ENCODE results near the gene ZNF70. TPM values are rescaled to one million over a fixed set of nuclear protein-coding genes. Genes with fewer than 3 reads are reported as not detected.
"Not testable (repeated sequence)": the region's sequence is repeated elsewhere in the genome, so short reads cannot be mapped to it uniquely, and the experiment has no call there.

Gene ZNF70
- total RNA-seq, 2 experiments from 2014 or later, result 1.3 to 1.9 TPM

GRCh38 chr22:23742505-23743264 is 8.2 kb downstream of the ZNF70 start:
- no peaks in the 10 kb centered on the region for H3K27me3 ChIP-seq (ENCODE audit: control insufficient read depth in 1 of 2, insufficient read depth in 2 of 2, low read length in 2 of 2)
- ATAC-seq (ENCODE audit: poor library complexity), result no peak

GRCh38 chr22:23737696-23738095 is 13.2 kb downstream of the ZNF70 start:
- Mint-ChIP-seq H3K9me3 (no peaks in the 10 kb centered on the region), H3K27me3 (no peaks in the 10 kb centered on the region), H3K4me1 (ENCODE audit: low read depth) (no peaks in the 10 kb centered on the region), H3K27ac (no peak overlapping the region), H3K4me3 (no peak overlapping the region), H3K36me3 (ENCODE audit: low read depth) (peaks cover 9% of the 10 kb centered on the region)
- peaks cover under 1% of the 10 kb centered on the region for H3K36me3 ChIP-seq (ENCODE audit: insufficient read depth, low read length)
- no peaks in the 10 kb centered on the region for H3K9me3 ChIP-seq (ENCODE audit: control insufficient read depth in 1 of 2, insufficient read depth in 1 of 2, low read length in 2 of 2)
- TF ChIP-seq CTCF (IDR thresholded peaks at IDR 0.05), result no peak
- POLR2A ChIA-PET, result interaction anchor here (0.7 to 1.4 kb wide), 3 partner anchors 10 to 147 kb away, joined by 3 to 4 read pairs (median 3); partner anchors contain the start of gene ZNF70
- no peak overlapping the region for H3K4me3 ChIP-seq (ENCODE audit: low read length)
- DNase-seq, result no peak
- CTCF ChIA-PET, result no interaction called here
- intact Hi-C loops (cut with DNase I, micrococcal nuclease), result no loop called here
- H3K27me3 ChIP-seq (ENCODE audit: control insufficient read depth in 1 of 2, insufficient read depth in 2 of 2, low read length in 2 of 2), result no peaks in the 10 kb centered on the region
- no peaks in the 10 kb centered on the region for H3K4me1 ChIP-seq (ENCODE audit: insufficient read depth, low read length)
- no peak for ATAC-seq (ENCODE audit: poor library complexity)
- no peak overlapping the region for H3K27ac ChIP-seq (ENCODE audit: low read depth in 1 of 2, low read length in 2 of 2)

More at GRCh38 chr22:23742505-23743264, 8.2 kb downstream of the ZNF70 start:
- H3K4me1 Mint-ChIP-seq (ENCODE audit: low read depth), result no peaks in the 10 kb centered on the region
- H3K4me3 Mint-ChIP-seq, result no peak overlapping the region
- ChIA-PET CTCF (no interaction called here), POLR2A (no interaction called here)
- TF ChIP-seq CTCF (IDR thresholded peaks at IDR 0.05), result no peak
- H3K27ac ChIP-seq (ENCODE audit: low read depth in 1 of 2, low read length in 2 of 2), result no peak overlapping the region
- H3K27me3 Mint-ChIP-seq, result no peaks in the 10 kb centered on the region
- peaks cover 42% of the 10 kb centered on the region for H3K36me3 Mint-ChIP-seq (ENCODE audit: low read depth)
- no peak overlapping the region for H3K27ac Mint-ChIP-seq
- peaks cover 25% of the 10 kb centered on the region for H3K36me3 ChIP-seq (ENCODE audit: insufficient read depth, low read length)
- intact Hi-C loops (cut with DNase I, micrococcal nuclease), result no loop called here
- H3K9me3 Mint-ChIP-seq, result no peaks in the 10 kb centered on the region
- H3K4me3 ChIP-seq (ENCODE audit: low read length), result no peak overlapping the region
- H3K4me1 ChIP-seq (ENCODE audit: insufficient read depth, low read length), result no peaks in the 10 kb centered on the region
- DNase-seq, result no peak
- H3K9me3 ChIP-seq (ENCODE audit: control insufficient read depth in 1 of 2, insufficient read depth in 1 of 2, low read length in 2 of 2), result peaks cover 0 to 15% of the 10 kb centered on the region in 2 experiments

- H3K27me3 Mint-ChIP-seq; ATAC-seq (ENCODE audit: poor library complexity); H3K27ac ChIP-seq (ENCODE audit: low read depth in 1 of 2, low read length in 2 of 2); H3K4me3 Mint-ChIP-seq; H3K27me3 ChIP-seq (ENCODE audit: control insufficient read depth in 1 of 2, insufficient read depth in 2 of 2, low read length in 2 of 2); DNase-seq; H3K4me1 ChIP-seq (ENCODE audit: insufficient read depth, low read length); H3K27ac Mint-ChIP-seq; H3K36me3 ChIP-seq (ENCODE audit: insufficient read depth, low read length); H3K4me1 Mint-ChIP-seq (ENCODE audit: low read depth); H3K9me3 ChIP-seq (ENCODE audit: control insufficient read depth in 1 of 2, insufficient read depth in 1 of 2, low read length in 2 of 2); H3K9me3 Mint-ChIP-seq; intact Hi-C loops (cut with DNase I, micrococcal nuclease); H3K4me3 ChIP-seq (ENCODE audit: low read length); H3K36me3 Mint-ChIP-seq (ENCODE audit: low read depth): not testable (repeated sequence)
- ChIA-PET CTCF (interaction anchor here (0.7 kb wide), 1 partner anchor 1300 kb away, joined by 4 read pairs; no protein-coding TSS in a partner anchor), POLR2A (interaction anchor here (0.6 to 1.0 kb wide), 2 partner anchors 10 to 23 kb away, joined by 3 to 4 read pairs; partner anchors contain the start of gene ZNF70)
Observed at GRCh38 chr22:23728108-23728507, 22.8 kb downstream of the ZNF70 start.

Measured in CD4-positive, alpha-beta T cell (primary cell).